ENCODE measurements around the gene CIB4. TPM values are rescaled to one million over a fixed set of nuclear protein-coding genes. Genes with fewer than 3 reads are reported as not detected.

The CIB4 gene
- total RNA-seq, 2 experiments from 2014 or later = not detected

DNA sequence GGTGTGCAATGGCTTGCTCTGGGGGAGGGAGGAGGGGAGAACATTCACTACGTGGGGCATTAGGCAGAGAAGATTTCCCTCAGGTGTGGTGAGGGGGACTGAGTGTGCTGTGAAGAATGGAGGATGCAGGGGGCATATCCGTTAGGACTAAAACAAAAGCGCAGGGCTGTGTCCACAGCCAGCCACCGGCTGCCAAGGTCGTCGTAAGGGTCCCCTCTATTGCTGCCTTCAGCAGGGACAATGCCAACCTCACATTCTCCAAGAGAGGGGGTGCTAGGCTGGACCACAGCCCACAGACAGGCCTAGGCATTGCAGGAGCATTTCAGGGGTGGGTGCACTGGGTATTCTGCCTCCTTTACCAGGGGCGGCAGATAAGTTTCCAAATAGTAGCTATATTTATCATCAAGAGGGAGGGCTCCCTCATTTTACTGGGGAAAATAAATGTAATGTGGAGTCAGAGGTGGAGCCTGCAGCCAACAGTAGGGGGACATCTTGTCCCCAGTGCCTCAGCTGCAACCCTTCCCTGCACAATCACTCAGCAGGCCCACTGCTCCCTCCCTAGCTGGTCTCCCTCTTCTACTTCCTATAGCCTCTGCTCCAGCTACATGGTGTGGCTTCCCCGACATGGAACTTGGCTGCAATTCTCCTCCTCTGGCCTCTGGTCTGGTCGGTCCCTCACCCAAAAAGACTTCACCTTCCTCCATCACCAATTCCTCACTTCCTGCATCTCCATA, 88.4 kb downstream of the CIB4 start:
- Mint-ChIP-seq H3K9me3 (ENCODE audit: low read depth) (no peaks in the 10 kb centered on the region), H3K27ac (no peak overlapping the region), H3K27me3 (peaks cover 40% of the 10 kb centered on the region), H3K36me3 (no peaks in the 10 kb centered on the region), H3K4me1 (no peaks in the 10 kb centered on the region), H3K4me3 (no peak overlapping the region)
- CTCF ChIA-PET = interaction anchor here (0.6 to 5.1 kb wide), 2 partner anchors 25 to 407 kb away, joined by 3 to 20 read pairs; no protein-coding TSS in a partner anchor
- DNase-seq (no peak), ATAC-seq (no peak)

DNA sequence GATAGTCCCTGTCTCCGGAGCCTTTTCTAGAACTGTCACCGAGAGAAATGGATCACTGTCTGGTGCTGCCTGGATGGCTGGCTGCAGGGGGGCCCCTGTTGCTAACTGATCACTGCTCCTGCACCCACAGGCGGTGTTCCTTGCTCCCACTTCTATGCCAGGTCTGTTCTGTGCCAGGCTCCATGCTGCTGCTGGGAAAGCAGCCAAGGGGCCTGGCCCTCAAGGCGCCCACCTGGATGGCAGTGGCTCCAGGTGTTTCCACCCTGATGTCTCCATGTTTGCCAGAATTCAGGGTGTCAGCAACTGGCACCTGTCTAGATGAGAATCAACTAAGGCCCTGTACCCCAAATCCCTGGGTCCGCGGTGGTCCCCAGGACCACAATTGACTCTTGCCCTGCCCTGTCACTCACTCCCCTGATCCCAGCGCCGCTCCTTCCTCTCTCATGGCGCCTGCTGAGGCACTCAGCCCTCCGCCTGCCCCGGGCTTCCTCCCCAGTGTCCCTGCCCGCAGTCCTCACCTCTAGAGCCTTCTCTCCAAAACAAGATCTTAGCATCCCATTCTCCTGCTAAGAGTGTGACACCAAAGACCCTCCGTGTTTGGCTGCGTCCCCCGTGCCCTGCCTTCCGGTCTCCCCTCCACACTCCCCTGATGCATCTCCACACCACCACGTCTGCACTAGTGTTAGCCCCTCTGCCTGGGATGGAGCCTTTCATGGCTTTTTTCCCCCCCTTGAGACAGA, 90.7 kb downstream of the CIB4 start:
- H3K4me1 Mint-ChIP-seq = no peaks in the 10 kb centered on the region
- H3K36me3 Mint-ChIP-seq = no peaks in the 10 kb centered on the region
- H3K9me3 Mint-ChIP-seq (ENCODE audit: low read depth) = no peaks in the 10 kb centered on the region
- H3K27ac Mint-ChIP-seq = no peak overlapping the region
- DNase-seq (no peak), ATAC-seq (no peak)
- CTCF ChIA-PET = no interaction called here
- H3K4me3 Mint-ChIP-seq = no peak overlapping the region
- peaks cover 43% of the 10 kb centered on the region for H3K27me3 Mint-ChIP-seq

GRCh38 chr2:26542676-26543505, 98.3 kb downstream of the CIB4 start:
- peaks cover 38% of the 10 kb centered on the region for H3K27me3 Mint-ChIP-seq

GRCh38 chr2:26542194-26542455, 99.0 kb downstream of the CIB4 start:
- no peak overlapping the region for H3K4me3 Mint-ChIP-seq
- CTCF ChIA-PET = interaction anchor here (1.3 to 1.6 kb wide), 2 partner anchors 9 to 38 kb away, joined by 3 to 6 read pairs; no protein-coding TSS in a partner anchor
- ATAC-seq = no peak
- H3K4me1 Mint-ChIP-seq = no peaks in the 10 kb centered on the region
- no peak for DNase-seq
- no peaks in the 10 kb centered on the region for H3K9me3 Mint-ChIP-seq (ENCODE audit: low read depth)
- peaks cover 32% of the 10 kb centered on the region for H3K27me3 Mint-ChIP-seq
- H3K36me3 Mint-ChIP-seq = no peaks in the 10 kb centered on the region
- no peak overlapping the region for H3K27ac Mint-ChIP-seq

More at GRCh38 chr2:26542676-26543505, 98.3 kb downstream of the CIB4 start:
- Mint-ChIP-seq H3K4me3 (no peak overlapping the region), H3K9me3 (ENCODE audit: low read depth) (no peaks in the 10 kb centered on the region), H3K27ac (no peak overlapping the region), H3K36me3 (no peaks in the 10 kb centered on the region), H3K4me1 (no peaks in the 10 kb centered on the region)
- CTCF ChIA-PET = no interaction called here
- no peak for ATAC-seq
- DNase-seq = no peak

DNA sequence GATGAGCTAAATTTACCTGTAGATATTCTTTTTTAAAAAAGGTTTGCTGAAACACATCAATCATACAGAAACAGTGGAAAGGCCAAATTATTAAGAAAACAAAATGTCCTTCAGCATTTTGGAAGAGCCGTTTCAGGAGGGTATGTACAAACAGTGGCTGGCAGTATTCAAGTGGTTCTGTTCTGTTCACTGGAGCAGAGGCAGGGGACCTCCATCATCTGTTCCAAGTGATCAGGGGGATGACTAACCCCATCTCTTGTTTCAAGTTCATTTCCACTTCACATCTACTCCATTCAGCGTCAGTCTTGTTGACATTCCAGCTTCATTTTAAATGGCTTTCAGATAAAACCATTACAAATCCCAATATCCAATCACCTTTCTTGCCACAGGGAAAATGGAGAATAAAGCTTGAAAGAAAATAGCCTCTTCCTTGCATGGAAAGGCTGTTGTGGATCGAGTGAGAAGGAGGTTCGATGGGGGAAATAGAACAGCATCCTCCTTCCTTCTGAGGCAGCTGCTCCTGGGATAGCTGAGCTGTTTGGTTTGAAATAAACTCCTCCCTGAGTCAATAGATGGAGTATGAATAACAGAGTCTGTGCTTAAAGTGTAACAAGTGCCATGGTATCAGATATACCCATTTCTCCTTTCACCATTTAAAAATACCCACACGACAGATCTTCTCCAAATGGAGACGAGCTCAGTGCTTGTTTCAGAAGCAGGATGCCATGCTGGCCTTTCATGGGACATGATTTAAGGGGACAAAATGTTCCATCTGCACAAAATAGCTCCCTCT, 99.6 kb downstream of the CIB4 start:
- Mint-ChIP-seq H3K36me3 (no peaks in the 10 kb centered on the region), H3K4me3 (no peak overlapping the region), H3K27me3 (peaks cover 28% of the 10 kb centered on the region), H3K9me3 (ENCODE audit: low read depth) (no peaks in the 10 kb centered on the region), H3K4me1 (no peaks in the 10 kb centered on the region), H3K27ac (no peak overlapping the region)
- DNase-seq = no peak
- CTCF ChIA-PET = interaction anchor here (1.0 to 1.6 kb wide), 5 partner anchors 10 to 40 kb away, joined by 3 to 6 read pairs (median 3); no protein-coding TSS in a partner anchor
- no peak for ATAC-seq

DNA sequence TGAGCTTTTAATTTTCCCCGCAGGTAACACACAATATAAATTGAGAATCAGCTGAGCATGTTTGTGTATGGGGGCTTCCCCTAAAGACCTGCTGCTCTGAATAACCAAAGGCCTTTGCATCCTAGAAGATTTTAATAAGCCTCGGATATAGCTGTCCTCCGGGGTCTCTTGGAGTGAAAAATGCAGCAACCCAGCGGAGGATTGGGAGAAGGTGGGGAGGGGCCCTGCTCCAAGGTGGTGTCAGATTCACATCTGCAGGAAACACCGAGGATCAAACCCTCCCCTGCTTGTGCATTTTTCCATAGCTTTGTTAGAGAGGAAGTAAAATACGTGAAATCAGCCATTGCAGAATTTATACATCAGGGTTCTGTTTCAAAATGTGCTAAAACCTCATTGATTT, 100.2 kb downstream of the CIB4 start:
- H3K4me1 Mint-ChIP-seq = no peaks in the 10 kb centered on the region
- no peaks in the 10 kb centered on the region for H3K36me3 Mint-ChIP-seq
- H3K9me3 Mint-ChIP-seq (ENCODE audit: low read depth) = no peaks in the 10 kb centered on the region
- no peak for ATAC-seq
- H3K4me3 Mint-ChIP-seq = no peak overlapping the region
- CTCF ChIA-PET = interaction anchor here (1.0 to 1.6 kb wide), 5 partner anchors 11 to 40 kb away, joined by 3 to 6 read pairs (median 3); no protein-coding TSS in a partner anchor
- peaks cover 23% of the 10 kb centered on the region for H3K27me3 Mint-ChIP-seq
- no peak overlapping the region for H3K27ac Mint-ChIP-seq
- no peak for DNase-seq

DNA sequence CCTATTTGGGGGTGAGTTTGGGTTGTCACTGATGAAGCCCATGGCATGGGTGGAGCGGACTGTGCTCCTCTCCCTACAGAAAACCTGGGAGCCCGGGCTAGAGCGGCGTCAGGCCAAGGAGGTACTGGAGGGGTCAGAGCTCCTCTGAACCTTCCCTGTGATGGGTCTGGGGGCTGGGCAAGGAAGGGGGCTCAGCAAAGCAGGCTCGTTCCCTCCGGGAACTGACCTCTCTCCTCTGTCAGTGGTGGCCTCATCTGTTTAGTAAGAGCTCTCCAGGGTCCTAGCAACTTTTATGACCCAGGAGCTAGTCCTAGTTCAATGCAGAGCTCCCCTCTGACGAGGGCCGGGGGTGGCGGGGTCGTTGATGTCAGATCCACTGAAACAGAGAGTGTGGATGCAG, 100.9 kb downstream of the CIB4 start:
- Mint-ChIP-seq H3K36me3 (no peaks in the 10 kb centered on the region), H3K27ac (no peak overlapping the region)
- CTCF ChIA-PET = interaction anchor here (1.0 to 1.4 kb wide), 3 partner anchors 29 to 39 kb away, joined by 3 read pairs; no protein-coding TSS in a partner anchor

DNA sequence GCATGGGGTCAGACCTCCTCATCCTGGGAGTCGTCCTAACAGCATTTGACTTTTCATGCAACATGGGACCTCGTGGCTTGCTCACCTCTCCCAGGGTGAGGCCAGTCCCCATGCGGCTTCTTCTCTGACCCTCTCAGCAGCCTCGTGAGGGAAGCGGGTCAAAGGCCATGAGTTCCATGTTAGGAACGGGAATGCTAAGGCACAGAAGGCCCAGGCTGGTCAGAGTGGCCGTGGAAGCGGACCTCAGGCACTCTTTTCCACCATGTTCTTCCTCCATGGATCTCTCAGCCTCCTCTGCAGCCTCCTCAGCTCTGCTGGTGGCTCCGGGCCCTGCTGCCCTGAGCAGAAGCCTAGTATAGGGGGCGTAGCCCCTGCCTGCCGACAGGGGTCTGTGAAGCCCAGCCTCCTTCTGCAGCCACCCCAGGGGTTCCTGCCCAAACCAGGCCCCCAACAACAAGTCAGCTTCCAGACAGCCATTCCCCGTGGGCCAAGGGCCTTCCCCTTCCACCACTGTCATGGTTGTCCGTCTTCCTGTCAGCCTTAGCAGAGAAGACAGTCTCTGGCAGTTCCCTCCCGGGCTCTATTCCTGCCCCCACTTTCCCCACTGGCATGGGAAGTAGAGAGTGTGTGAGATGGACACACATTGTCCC, 103.2 kb downstream of the CIB4 start:
- Mint-ChIP-seq H3K4me3 (no peak overlapping the region), H3K27me3 (peaks cover 15% of the 10 kb centered on the region)
- CTCF ChIA-PET = no interaction called here

More for the DNA sequence above, 100.9 kb downstream of the CIB4 start:
- no peak for DNase-seq
- Mint-ChIP-seq H3K4me3 (no peak overlapping the region), H3K9me3 (ENCODE audit: low read depth) (no peaks in the 10 kb centered on the region), H3K4me1 (no peaks in the 10 kb centered on the region), H3K27me3 (peaks cover 21% of the 10 kb centered on the region)
- no peak for ATAC-seq

GRCh38 chr2:26537069-26537825, 103.9 kb downstream of the CIB4 start:
- H3K27me3 Mint-ChIP-seq = peaks cover 12% of the 10 kb centered on the region
- H3K27ac Mint-ChIP-seq = no peak overlapping the region
- ATAC-seq (no peak), DNase-seq (no peak)
- H3K4me1 Mint-ChIP-seq = no peaks in the 10 kb centered on the region
- no peaks in the 10 kb centered on the region for H3K9me3 Mint-ChIP-seq (ENCODE audit: low read depth)
- H3K4me3 Mint-ChIP-seq = no peak overlapping the region
- H3K36me3 Mint-ChIP-seq = no peaks in the 10 kb centered on the region
- CTCF ChIA-PET = no interaction called here

More for the DNA sequence above, 103.2 kb downstream of the CIB4 start:
- DNase-seq = no peak
- Mint-ChIP-seq H3K4me1 (no peaks in the 10 kb centered on the region), H3K27ac (no peak overlapping the region), H3K36me3 (no peaks in the 10 kb centered on the region), H3K9me3 (ENCODE audit: low read depth) (no peaks in the 10 kb centered on the region)
- ATAC-seq = no peak

DNA sequence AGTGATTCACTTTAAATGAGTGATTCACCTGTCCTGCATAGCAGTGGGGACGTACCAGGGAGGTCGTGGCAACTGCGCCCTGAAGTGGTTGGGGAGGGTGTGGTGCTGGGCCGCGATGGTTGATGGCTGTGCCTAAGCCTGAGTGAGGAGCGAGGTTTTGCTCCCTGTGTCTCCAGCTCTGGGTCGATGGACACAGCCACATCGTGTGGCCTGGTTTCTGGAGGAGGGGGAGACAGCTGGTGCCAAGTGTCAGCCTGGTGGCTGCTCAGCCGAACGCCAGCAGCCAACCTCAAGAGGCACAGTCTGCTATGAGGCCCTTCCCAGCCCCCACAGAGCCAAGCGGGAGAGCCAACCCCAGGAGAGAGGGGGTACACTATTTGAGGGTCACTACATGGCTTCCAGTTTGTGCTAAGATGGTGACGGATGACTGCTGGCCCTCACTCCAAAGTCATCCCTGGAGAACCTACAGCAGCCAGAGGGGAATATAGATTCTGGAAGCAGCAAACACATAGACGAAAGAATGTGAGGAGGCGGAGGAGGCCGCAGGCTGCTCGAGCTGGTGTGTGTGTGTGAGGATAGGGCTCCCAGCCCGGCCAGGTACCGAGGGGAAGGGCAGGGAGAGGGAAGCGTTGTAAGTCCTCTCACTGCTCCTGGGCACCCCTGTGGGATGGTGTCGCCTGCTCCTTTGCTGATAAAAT, 104.6 kb downstream of the CIB4 start:
- Mint-ChIP-seq H3K4me1 (no peaks in the 10 kb centered on the region), H3K36me3 (no peaks in the 10 kb centered on the region), H3K27me3 (peaks cover 5% of the 10 kb centered on the region), H3K27ac (no peak overlapping the region), H3K4me3 (no peak overlapping the region), H3K9me3 (ENCODE audit: low read depth) (no peaks in the 10 kb centered on the region)
- CTCF ChIA-PET = no interaction called here
- no peak for DNase-seq
- ATAC-seq = no peak

GRCh38 chr2:26535663-26536275, 105.4 kb downstream of the CIB4 start:
- Mint-ChIP-seq H3K9me3 (ENCODE audit: low read depth) (no peaks in the 10 kb centered on the region), H3K27me3 (peaks cover 2% of the 10 kb centered on the region), H3K36me3 (no peaks in the 10 kb centered on the region), H3K4me1 (no peaks in the 10 kb centered on the region), H3K4me3 (no peak overlapping the region), H3K27ac (no peak overlapping the region)
- CTCF ChIA-PET = no interaction called here
- ATAC-seq (no peak), DNase-seq (no peak)
